Endodermal cell (in vitro differentiated cells): ENCODE results near the gene UNC13B. TPM values are rescaled to one million over a fixed set of nuclear protein-coding genes. Genes with fewer than 3 reads are reported as not detected.

ENCODE experiments used
- DNase-seq: peaks from one replicate; pipeline ENCODE4 v3.0.0-alpha.2; 2017
- H3K27ac ChIP-seq: 2 replicates; pipeline ENCODE4 v1.5.1; 2013; ENCODE audit warnings: mild to moderate bottlenecking, low read depth, low read length, moderate library complexity
- H3K27me3 ChIP-seq: 2 replicates; pipeline ENCODE4 v1.6.1; 2013; ENCODE audit warnings: mild to moderate bottlenecking, low read length, moderate library complexity; ENCODE audit not compliant: insufficient read depth, control insufficient read depth, poor library complexity, severe bottlenecking
- H3K36me3 ChIP-seq: 2 replicates; pipeline ENCODE4 v1.7.0; 2013; ENCODE audit warnings: mild to moderate bottlenecking, low read length, moderate library complexity; ENCODE audit not compliant: control insufficient read depth, insufficient read depth
- H3K4me1 ChIP-seq: one replicate; pipeline ENCODE4 v1.7.0; 2013; ENCODE audit warnings: low read length; ENCODE audit not compliant: control insufficient read depth, insufficient read depth
- H3K4me3 ChIP-seq: 2 replicates; pipeline ENCODE4 v1.5.1; 2013; ENCODE audit warnings: mild to moderate bottlenecking, low read length, moderate library complexity
- H3K9ac ChIP-seq: 2 replicates; pipeline ENCODE4 v1.6.1; 2013; ENCODE audit warnings: mild to moderate bottlenecking, low read length, moderate library complexity; ENCODE audit not compliant: poor library complexity, severe bottlenecking; ENCODE audit errors: extremely low read depth
- H3K9me3 ChIP-seq: 2 replicates; pipeline ENCODE4 v1.6.1; 2013; ENCODE audit warnings: mild to moderate bottlenecking, low read length, moderate library complexity; ENCODE audit not compliant: control insufficient read depth
- H3K27ac Mint-ChIP-seq: 2 replicates; pipeline ENCODE4 v1.8.0; 2020; ENCODE audit warnings: mixed read lengths
- H3K27me3 Mint-ChIP-seq: 2 replicates; pipeline ENCODE4 v1.8.0; 2021; ENCODE audit warnings: mild to moderate bottlenecking, mixed read lengths; ENCODE audit not compliant: insufficient read depth
- H3K36me3 Mint-ChIP-seq: 2 replicates; pipeline ENCODE4 v1.8.0; 2020; ENCODE audit warnings: low read depth, mixed read lengths
- H3K4me1 Mint-ChIP-seq: 2 replicates; pipeline ENCODE4 v1.8.0; 2020; ENCODE audit warnings: mixed read lengths
- H3K4me3 Mint-ChIP-seq: 2 replicates; pipeline ENCODE4 v1.8.0; 2020; ENCODE audit warnings: mild to moderate bottlenecking, moderate library complexity, mixed read lengths
- H3K9me3 Mint-ChIP-seq: 2 replicates; pipeline ENCODE4 v1.8.0; 2020; ENCODE audit warnings: mild to moderate bottlenecking, mixed read lengths
- CTCF ChIP-seq: fragments of 200-600 bp; sonication (generic); conservative IDR thresholded peaks from 2 replicates; pipeline ENCODE4 v1.5.0; 2021; ENCODE audit warnings: antibody characterized with exemption, mild to moderate bottlenecking
- WGBS, 2 experiments: methylation state at CpG; one replicate each; pipeline versions ENCODE4 v1.1.5 to v1.1.7; 2013; ENCODE audit warnings: missing lambda C conversion rate in 2 of 2, mixed read lengths in 1 of 2; ENCODE audit not compliant: insufficient coverage in 1 of 2, insufficient read length in 1 of 2; 5-methylcytosine and 5-hydroxymethylcytosine counted together
- total RNA-seq, 2 donors: library from RNA; stranded (reverse); fragmentation: NEBNext Ultra II Directional in 1 of 2; extraction: Animal tissue kit (Norgen Biotek cat#: 25700) in 1 of 2; gene quantifications; 2 replicates in 1 of 2; 3 replicates in 1 of 2; pipeline ENCODE4 v1.2.1, GENCODE V29; 2021

The UNC13B gene
- total RNA-seq, 2 donors from 2014 or later, result 53.9 to 57.2 TPM

GRCh38 chr9:35380619-35381018, 218.8 kb downstream of the UNC13B start:
- H3K27me3 ChIP-seq, result no peaks in the 10 kb centered on the region
- no peaks in the 10 kb centered on the region for H3K9me3 Mint-ChIP-seq
- no peaks in the 10 kb centered on the region for H3K4me1 Mint-ChIP-seq
- peaks cover 34% of the 10 kb centered on the region for H3K36me3 Mint-ChIP-seq
- H3K27ac Mint-ChIP-seq, result no peak overlapping the region
- H3K9ac ChIP-seq, result no peak overlapping the region
- H3K27ac ChIP-seq, result no peak overlapping the region
- no peak overlapping the region for H3K4me3 ChIP-seq
- H3K4me3 Mint-ChIP-seq, result no peak overlapping the region
- H3K27me3 Mint-ChIP-seq, result no peaks in the 10 kb centered on the region
- DNase-seq, result no peak
- no peak for TF ChIP-seq CTCF
- H3K36me3 ChIP-seq, result peaks cover 27% of the 10 kb centered on the region
- WGBS, 2 experiments, result 92% methylated on average over 2 of the region's 2 CpGs; no CpG with 5 or more reads in 1 of the 2 experiments
- H3K4me1 ChIP-seq, result no peaks in the 10 kb centered on the region
- H3K9me3 ChIP-seq, result no peaks in the 10 kb centered on the region

GRCh38 chr9:35385042-35385441, 223.2 kb downstream of the UNC13B start:
- H3K9me3 ChIP-seq, result no peaks in the 10 kb centered on the region
- peak; percentile 61 for TF ChIP-seq CTCF
- 69 to 84% methylated on average over 2 of the region's 2 CpGs for WGBS, 2 experiments
- H3K36me3 ChIP-seq, result peaks cover 42% of the 10 kb centered on the region
- Mint-ChIP-seq H3K27ac (no peak overlapping the region), H3K9me3 (no peaks in the 10 kb centered on the region), H3K4me1 (peaks cover 22% of the 10 kb centered on the region), H3K36me3 (peaks cover 55% of the 10 kb centered on the region), H3K27me3 (no peaks in the 10 kb centered on the region), H3K4me3 (no peak overlapping the region)
- H3K4me1 ChIP-seq, result peaks cover 9% of the 10 kb centered on the region
- DNase-seq, result no peak
- no peak overlapping the region for H3K4me3 ChIP-seq
- no peaks in the 10 kb centered on the region for H3K27me3 ChIP-seq
- no peak overlapping the region for H3K27ac ChIP-seq
- no peak overlapping the region for H3K9ac ChIP-seq

- Histone ChIP-seq H3K4me3 (no peak overlapping the region), H3K4me1 (no peaks in the 10 kb centered on the region), H3K27ac (no peak overlapping the region), H3K9me3 (no peaks in the 10 kb centered on the region), H3K27me3 (no peaks in the 10 kb centered on the region), H3K36me3 (peaks cover 9% of the 10 kb centered on the region), H3K9ac (no peak overlapping the region)
- Mint-ChIP-seq H3K4me3 (no peak overlapping the region), H3K4me1 (peaks cover 1% of the 10 kb centered on the region), H3K27me3 (no peaks in the 10 kb centered on the region), H3K36me3 (peaks cover 54% of the 10 kb centered on the region), H3K9me3 (no peaks in the 10 kb centered on the region), H3K27ac (no peak overlapping the region)
- no peak for TF ChIP-seq CTCF
- DNase-seq, result no peak
- WGBS, 2 experiments, result 81 to 91% methylated on average over 3 to 4 of the region's 4 CpGs
These were observed 233.4 kb downstream of the UNC13B start for GRCh38 chr9:35395076-35395705.
